GM12864 (cell line): ENCODE measurements around the gene MINDY4.
"Not testable (repeated sequence)": the region's sequence is repeated elsewhere in the genome, so short reads cannot be mapped to it uniquely, and the experiment has no call there.

Experiments
- DNase-seq: peaks from one replicate; pipeline ENCODE4 v3.0.0-alpha.2; 2011; ENCODE audit warnings: low read depth
- H3K4me3 ChIP-seq: 2 replicates; pipeline ENCODE4 v1.5.1; 2011; ENCODE audit warnings: mild to moderate bottlenecking, low read depth, low read length, control low read depth
- CTCF ChIP-seq: IDR thresholded peaks from 2 replicates; pipeline ENCODE4 v1.5.1; 2011; ENCODE audit warnings: low read depth, mild to moderate bottlenecking, moderate library complexity, low read length, control low read depth, inconsistent platforms; ENCODE audit errors: missing control alignments

Gene MINDY4

GRCh38 chr7:30824821-30825720 lies 53.9 kb downstream of the MINDY4 start:
- TF ChIP-seq CTCF: no peak
- no peak overlapping the region for H3K4me3 ChIP-seq
- no peak for DNase-seq

GRCh38 chr7:30826181-30826580 lies 55.0 kb downstream of the MINDY4 start:
- no peak overlapping the region for H3K4me3 ChIP-seq
- DNase-seq: no peak

GRCh38 chr7:30828591-30828990 lies 57.4 kb downstream of the MINDY4 start:
- TF ChIP-seq CTCF: no peak
- DNase-seq: no peak
- H3K4me3 ChIP-seq: no peak overlapping the region

More at GRCh38 chr7:30826181-30826580, 55.0 kb downstream of the MINDY4 start:
- TF ChIP-seq CTCF: no peak

GRCh38 chr7:30829471-30829870 lies 58.3 kb downstream of the MINDY4 start:
- TF ChIP-seq CTCF: no peak
- no peak for DNase-seq
- no peak overlapping the region for H3K4me3 ChIP-seq

GRCh38 chr7:30831227-30831626 lies 60.0 kb downstream of the MINDY4 start:
- no peak for DNase-seq
- no peak for TF ChIP-seq CTCF
- H3K4me3 ChIP-seq: no peak overlapping the region

GRCh38 chr7:30831936-30832335 lies 60.7 kb downstream of the MINDY4 start:
- H3K4me3 ChIP-seq: no peak overlapping the region
- no peak for DNase-seq
- TF ChIP-seq CTCF: no peak

GRCh38 chr7:30834017-30834674 lies 62.9 kb downstream of the MINDY4 start:
- not testable (repeated sequence) for H3K4me3 ChIP-seq, DNase-seq
